HepG2 (cell line): ENCODE results near the gene CLEC3B. TPM values are rescaled to one million over a fixed set of nuclear protein-coding genes. Genes with fewer than 3 reads are reported as not detected.
"Not testable (repeated sequence)": the region's sequence is repeated elsewhere in the genome, so short reads cannot be mapped to it uniquely, and the experiment has no call there.

Experiments used
- ATAC-seq: fragments of 200-7000 bp; cut with Tn5 transposase; 3 replicates; pipeline ENCODE4 v1.9.1; 2020; ENCODE audit warnings: mild to moderate bottlenecking, moderate library complexity
- BruUV-seq: library from RNA; stranded (reverse); fragments of 400-500 nt; replicated peaks from 2 replicates; lab custom pipeline; 2021; lab: Mats Ljungman, UMichigan
- CTCF ChIA-PET: fragments of 300-600 bp; formaldehyde crosslinking; extraction: SDS; loops from one replicate; lab custom pipeline; 2021; ENCODE audit warnings: low total read pairs, inconsistent platforms, low intra/inter-chr PET ratio; lab: Yijun Ruan, JAX
- POLR2A ChIA-PET: fragments of 350-600 bp; sonication (Branson Sonifier 250); formaldehyde crosslinking; loops from one replicate; lab custom pipeline; 2020; ENCODE audit warnings: antibody characterized with exemption, inconsistent platforms; lab: Yijun Ruan, JAX
- DNase-seq: peaks from one replicate; pipeline ENCODE4 v3.0.0-alpha.2; 2015; ENCODE audit warnings: low spot score
- FAIRE-seq: peaks from 3 replicates; lab custom pipeline; 2011; peaks lifted over from hg19 to GRCh38; lab: Jason Lieb, UNC
- H2AFZ ChIP-seq: one replicate; pipeline ENCODE4 v1.6.1; 2011; ENCODE audit warnings: low read length, inconsistent platforms
- H3K27ac ChIP-seq: fragments of 300-600 bp; 3 replicates; pipeline ENCODE4 v1.8.0; 2011; ENCODE audit warnings: mixed run types, mild to moderate bottlenecking, mixed read lengths, low read length, inconsistent platforms; ENCODE audit not compliant: insufficient read depth; ENCODE audit errors: extremely low read length
- H3K27me3 ChIP-seq, 2 experiments: fragments of 200-600 bp in 1 of 2; 2 replicates in 1 of 2; 3 replicates in 1 of 2; pipeline versions ENCODE4 v1.6.0 to v1.8.0; 2011; ENCODE audit warnings: low read length in 2 of 2, mild to moderate bottlenecking in 2 of 2, moderate library complexity in 2 of 2, inconsistent platforms in 1 of 2; ENCODE audit not compliant: insufficient read depth in 2 of 2, control insufficient read depth in 1 of 2
- H3K36me3 ChIP-seq, 2 experiments: fragments of 200-600 bp in 1 of 2; replicated peaks in 1 of 2; 2 replicates in 1 of 2; 3 replicates in 1 of 2; pipeline versions ENCODE4 v1.5.1 to v1.8.0; 2011; ENCODE audit warnings: low read length in 2 of 2, inconsistent platforms in 1 of 2; ENCODE audit not compliant: insufficient read depth in 2 of 2, control insufficient read depth in 1 of 2
- H3K4me1 ChIP-seq: 2 replicates; pipeline ENCODE4 v1.5.1; 2012; ENCODE audit warnings: low read length, inconsistent platforms; ENCODE audit not compliant: insufficient read depth
- H3K4me2 ChIP-seq: 2 replicates; pipeline ENCODE4 v1.6.0; 2011; ENCODE audit warnings: low read depth, low read length, inconsistent platforms
- H3K4me3 ChIP-seq, 3 experiments: fragments of 200-600 bp in 1 of 3; sonication (generic), shearing (Covaris generic) in 1 of 3; replicated peaks in 1 of 3; 2 replicates each; pipeline ENCODE4 v1.5.1; 2011 to 2016; ENCODE audit warnings: low read length in 3 of 3, inconsistent platforms in 2 of 3, low read depth in 2 of 3, mild to moderate bottlenecking in 2 of 3, control low read depth in 1 of 3, mixed read lengths in 1 of 3; ENCODE audit not compliant: insufficient read depth in 1 of 3
- H3K79me2 ChIP-seq: one replicate; pipeline ENCODE4 v1.6.1; 2011; ENCODE audit warnings: low read length, inconsistent platforms; ENCODE audit not compliant: insufficient read depth
- H3K9ac ChIP-seq: 2 replicates; pipeline ENCODE4 v1.6.0; 2011; ENCODE audit warnings: mild to moderate bottlenecking, low read depth, low read length, inconsistent platforms; ENCODE audit not compliant: insufficient read depth
- H3K9me3 ChIP-seq: 2 replicates; pipeline ENCODE4 v1.5.1; 2012; ENCODE audit warnings: mild to moderate bottlenecking, low read length
- H4K20me1 ChIP-seq: 2 replicates; pipeline ENCODE4 v1.6.0; 2011; ENCODE audit warnings: inconsistent platforms, mild to moderate bottlenecking, low read length, moderate library complexity; ENCODE audit not compliant: insufficient read depth
- PRMT3 ChIP-seq: sonication (generic); formaldehyde crosslinking; IDR thresholded peaks from 2 replicates; pipeline ENCODE4 v1.8.1; 2022; ENCODE audit warnings: low read depth, mild to moderate bottlenecking, moderate library complexity, missing genetic modification reagents, borderline replicate concordance
- ZNF572 ChIP-seq: sonication (generic); formaldehyde crosslinking; IDR thresholded peaks from 2 replicates; pipeline ENCODE4 v1.5.1; 2020; ENCODE audit warnings: mild to moderate bottlenecking, missing genetic modification reagents
- WGBS: methylation state at CpG from one replicate; pipeline ENCODE4 v1.1.6; 2017; ENCODE audit warnings: low lambda C conversion rate; 5-methylcytosine and 5-hydroxymethylcytosine counted together
- in situ Hi-C: cut with HindIII; loops from 2 replicates; pipeline ENCODE4 v1.10.0; 2017; ENCODE audit warnings: low pct_unique_long_range_greater_than_20kb; ENCODE audit not compliant: extremely low pct_ligation_motif_present
- intact Hi-C: fragments of 100-400 bp; cut with micrococcal nuclease; formaldehyde crosslinking; loops from one replicate; pipeline ENCODE4 v1.10.0; 2022; ENCODE audit not compliant: unreplicated experiment
- polyA plus RNA-seq, 8 experiments: library from polyadenylated mRNA; depleted of rRNA in 3 of 8; stranded (reverse) in 7 of 8; unstranded in 1 of 8; fragments of >200 nt; fragmentation: Illumina TruSeq in 4 of 8; extraction: Trizol in 4 of 8; gene quantifications; 2 replicates each; pipeline versions ENCODE4 v1.2.1 to v1.2.3, GENCODE V29; 2011 to 2016; ENCODE audit warnings: low read depth in 4 of 8, missing spikeins in 1 of 8, mixed read lengths in 1 of 8; ENCODE audit not compliant: insufficient read depth in 1 of 8
- total RNA-seq, 5 experiments: library from RNA; depleted of rRNA; stranded (reverse); fragments of >200 nt; fragmentation: Illumina TruSeq; extraction: Trizol; gene quantifications; 2 replicates each; pipeline ENCODE4 v1.2.3, GENCODE V29; 2016; ENCODE audit warnings: low read depth in 1 of 5
- TF ChIP-seq, protein P1 (sequence below): sonication (generic); formaldehyde crosslinking; IDR thresholded peaks from 2 replicates; pipeline ENCODE4; 2020; ENCODE audit warnings: missing genetic modification reagents, mild to moderate bottlenecking, borderline replicate concordance

The CLEC3B gene
- total and polyA plus RNA-seq, 2 of the 13 experiments (the other 11 are each of a cell fraction or from before 2014, with no cell fraction given) = 0.07 TPM; not detected in 1

- BruUV-seq = no TSS peak
- Histone ChIP-seq H3K27me3 (no peaks in the 10 kb centered on the region), H3K9ac (no peak overlapping the region), H3K79me2 (no peaks in the 10 kb centered on the region), H3K27ac (no peak overlapping the region), H2AFZ (no peak overlapping the region), H3K9me3 (no peaks in the 10 kb centered on the region), H3K4me2 (no peak overlapping the region), H3K4me3 (no peak overlapping the region), H4K20me1 (no peaks in the 10 kb centered on the region), H3K36me3 (no peaks in the 10 kb centered on the region), H3K4me1 (peaks cover 8% of the 10 kb centered on the region)
- no peak for FAIRE-seq
- TF ChIP-seq ZNF572 (no peak), PRMT3 (CRISPR knock-in tag) (no peak)
- TF ChIP-seq, protein P1, sequence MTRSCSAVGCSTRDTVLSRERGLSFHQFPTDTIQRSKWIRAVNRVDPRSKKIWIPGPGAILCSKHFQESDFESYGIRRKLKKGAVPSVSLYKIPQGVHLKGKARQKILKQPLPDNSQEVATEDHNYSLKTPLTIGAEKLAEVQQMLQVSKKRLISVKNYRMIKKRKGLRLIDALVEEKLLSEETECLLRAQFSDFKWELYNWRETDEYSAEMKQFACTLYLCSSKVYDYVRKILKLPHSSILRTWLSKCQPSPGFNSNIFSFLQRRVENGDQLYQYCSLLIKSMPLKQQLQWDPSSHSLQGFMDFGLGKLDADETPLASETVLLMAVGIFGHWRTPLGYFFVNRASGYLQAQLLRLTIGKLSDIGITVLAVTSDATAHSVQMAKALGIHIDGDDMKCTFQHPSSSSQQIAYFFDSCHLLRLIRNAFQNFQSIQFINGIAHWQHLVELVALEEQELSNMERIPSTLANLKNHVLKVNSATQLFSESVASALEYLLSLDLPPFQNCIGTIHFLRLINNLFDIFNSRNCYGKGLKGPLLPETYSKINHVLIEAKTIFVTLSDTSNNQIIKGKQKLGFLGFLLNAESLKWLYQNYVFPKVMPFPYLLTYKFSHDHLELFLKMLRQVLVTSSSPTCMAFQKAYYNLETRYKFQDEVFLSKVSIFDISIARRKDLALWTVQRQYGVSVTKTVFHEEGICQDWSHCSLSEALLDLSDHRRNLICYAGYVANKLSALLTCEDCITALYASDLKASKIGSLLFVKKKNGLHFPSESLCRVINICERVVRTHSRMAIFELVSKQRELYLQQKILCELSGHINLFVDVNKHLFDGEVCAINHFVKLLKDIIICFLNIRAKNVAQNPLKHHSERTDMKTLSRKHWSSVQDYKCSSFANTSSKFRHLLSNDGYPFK = no peak
- ChIA-PET CTCF (no interaction called here), POLR2A (no interaction called here)
- no peak for DNase-seq
- in situ Hi-C loops = no loop called here
- WGBS = 47% methylated on average over 11 of the region's 11 CpGs
- ATAC-seq = no peak
- intact Hi-C loops = no loop called here
Observed at GRCh38 chr3:45075821-45076625, 49.9 kb downstream of the CLEC3B start.

- BruUV-seq, ATAC-seq, POLR2A ChIA-PET, in situ Hi-C loops, FAIRE-seq, H3K27me3 ChIP-seq, H2AFZ ChIP-seq, H3K4me3 ChIP-seq, H3K9ac ChIP-seq, H3K9me3 ChIP-seq, DNase-seq, CTCF ChIA-PET, H3K4me2 ChIP-seq, H3K36me3 ChIP-seq, H3K4me1 ChIP-seq, H3K79me2 ChIP-seq, H3K27ac ChIP-seq, H4K20me1 ChIP-seq, intact Hi-C loops: not testable (repeated sequence)
- WGBS = 24% methylated on average over 1 of the region's 1 CpG
Observed at GRCh38 chr3:45078256-45078655, 52.2 kb downstream of the CLEC3B start.
